Ascending aorta (tissue), 2 donors: ENCODE measurements around the gene CLSTN2. TPM values are rescaled to one million over a fixed set of nuclear protein-coding genes. Genes with fewer than 3 reads are reported as not detected.

Experiments
- DNase-seq, 2 donors: peaks; one replicate each; pipeline ENCODE4 v3.0.0-alpha.2; 2019; ENCODE audit warnings: low spot score in 2 of 2
- H3K27ac ChIP-seq, 2 donors: fragments of 200-600 bp; sonication (generic); one replicate each; pipeline ENCODE4 v1.5.1; 2016 to 2017; ENCODE audit warnings: mild to moderate bottlenecking in 1 of 2
- H3K27me3 ChIP-seq: fragments of 200-600 bp; sonication (generic); one replicate; pipeline ENCODE4 v1.5.1; 2017
- H3K36me3 ChIP-seq, 2 donors: fragments of 200-600 bp; sonication (generic); one replicate each; pipeline ENCODE4 v1.5.1; 2016
- H3K4me1 ChIP-seq, 2 donors: fragments of 200-600 bp; sonication (generic); one replicate each; pipeline ENCODE4 v1.5.1; 2016 to 2017; ENCODE audit warnings: mild to moderate bottlenecking in 1 of 2
- H3K4me3 ChIP-seq, 2 donors: fragments of 200-600 bp; sonication (generic); one replicate each; pipeline ENCODE4 v1.5.1; 2016 to 2017; ENCODE audit warnings: mild to moderate bottlenecking in 1 of 2
- H3K9me3 ChIP-seq, 2 donors: fragments of 200-600 bp; sonication (generic); one replicate each; pipeline ENCODE4 v1.5.1; 2016
- CTCF ChIP-seq, 3 experiments: fragments of 200-600 bp in 2 of 3; fragments of 450-650 bp in 1 of 3; sonication (generic) in 2 of 3; IDR thresholded peaks; one replicate each; pipeline ENCODE4 v1.5.1; 2016 to 2019; ENCODE audit warnings: antibody characterized with exemption in 3 of 3, mild to moderate bottlenecking in 1 of 3, moderate library complexity in 1 of 3
- intact Hi-C: fragments of 100-400 bp; cut with DNase I; formaldehyde crosslinking; loops from one replicate; pipeline ENCODE4 v1.15.1; 2023
- total RNA-seq: library from RNA; depleted of rRNA; stranded (reverse); fragments of >200 nt; gene quantifications from one replicate; pipeline ENCODE4 v1.1.0, GENCODE V29; 2016

Gene CLSTN2
- total RNA-seq, 1 donor from 2014 or later, result 65.8 TPM

DNA sequence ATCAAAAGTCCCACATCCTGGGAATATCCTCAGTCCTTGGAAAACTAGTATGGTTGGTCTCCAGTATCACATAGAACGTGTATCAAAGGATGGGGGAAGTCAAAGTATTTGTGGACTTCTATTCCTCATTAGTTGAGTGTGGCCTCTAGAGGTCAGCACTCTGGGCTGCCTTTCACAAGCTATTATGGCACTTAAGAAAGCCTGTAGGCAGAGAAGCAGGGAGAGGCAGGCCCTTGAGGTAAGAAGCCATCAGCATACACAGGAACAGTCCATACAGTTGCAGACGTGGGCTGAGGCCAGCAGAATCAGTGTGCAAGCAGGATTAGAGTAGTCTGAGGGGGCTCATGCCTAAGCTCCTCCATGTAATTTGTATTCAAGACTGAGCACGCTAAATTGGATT is 341.7 kb downstream of the CLSTN2 start:
- Histone ChIP-seq H3K27ac (no peak overlapping the region), H3K4me3 (no peak overlapping the region), H3K4me1 (no peaks in the 10 kb centered on the region), H3K9me3 (no peaks in the 10 kb centered on the region), H3K36me3 (no peaks in the 10 kb centered on the region), H3K27me3 (no peaks in the 10 kb centered on the region)
- intact Hi-C loops, result no loop called here
- no peak for TF ChIP-seq CTCF (IDR thresholded peaks at IDR 0.05)
- no peak for DNase-seq

- intact Hi-C loops, result no loop called here
- Histone ChIP-seq H3K27ac (no peak overlapping the region), H3K27me3 (no peaks in the 10 kb centered on the region), H3K36me3 (no peaks in the 10 kb centered on the region), H3K4me3 (no peak overlapping the region), H3K9me3 (no peaks in the 10 kb centered on the region), H3K4me1 (no peaks in the 10 kb centered on the region)
- TF ChIP-seq CTCF (IDR thresholded peaks at IDR 0.05), result no peak
- no peak for DNase-seq
These were observed 342.9 kb downstream of the CLSTN2 start for GRCh38 chr3:140277886-140278285.

GRCh38 chr3:140284372-140284771 is 349.4 kb downstream of the CLSTN2 start:
- Histone ChIP-seq H3K27me3 (no peaks in the 10 kb centered on the region), H3K27ac (no peak overlapping the region), H3K4me1 (no peaks in the 10 kb centered on the region), H3K9me3 (no peaks in the 10 kb centered on the region), H3K4me3 (no peak overlapping the region), H3K36me3 (no peaks in the 10 kb centered on the region)
- intact Hi-C loops, result no loop called here
- DNase-seq, result no peak
- no peak for TF ChIP-seq CTCF (IDR thresholded peaks at IDR 0.05)

DNA sequence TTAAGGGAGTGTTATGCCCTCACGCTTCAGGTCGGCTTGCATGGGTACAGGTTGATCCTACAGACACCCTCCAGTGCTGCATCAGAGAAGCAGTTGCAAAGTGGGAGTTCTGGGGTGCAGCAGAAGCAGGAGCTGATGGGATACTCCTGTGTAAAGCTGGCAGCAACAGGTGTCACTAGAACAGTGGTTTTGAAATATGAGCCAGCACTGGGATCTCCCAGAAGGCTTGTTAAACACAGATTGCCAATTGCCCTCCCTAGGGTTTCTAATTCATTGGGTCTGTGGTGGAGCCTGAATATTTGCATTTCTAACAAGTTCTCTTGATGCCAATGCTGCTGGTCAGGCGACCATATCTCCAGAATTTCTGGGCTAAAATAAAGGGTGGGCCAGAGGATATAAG is 350.4 kb downstream of the CLSTN2 start:
- no peaks in the 10 kb centered on the region for H3K27me3 ChIP-seq
- no peak overlapping the region for H3K4me3 ChIP-seq
- H3K4me1 ChIP-seq, result no peaks in the 10 kb centered on the region
- no peaks in the 10 kb centered on the region for H3K36me3 ChIP-seq
- H3K9me3 ChIP-seq, result no peaks in the 10 kb centered on the region
- intact Hi-C loops, result no loop called here
- no peak for DNase-seq
- TF ChIP-seq CTCF (IDR thresholded peaks at IDR 0.05), result no peak
- H3K27ac ChIP-seq, result no peak overlapping the region

- Histone ChIP-seq H3K4me1 (no peaks in the 10 kb centered on the region), H3K4me3 (no peak overlapping the region), H3K9me3 (no peaks in the 10 kb centered on the region), H3K36me3 (no peaks in the 10 kb centered on the region), H3K27me3 (no peaks in the 10 kb centered on the region), H3K27ac (no peak overlapping the region)
- no peak for DNase-seq
- intact Hi-C loops, result no loop called here
- no peak for TF ChIP-seq CTCF (IDR thresholded peaks at IDR 0.05)
These were observed 353.6 kb downstream of the CLSTN2 start for GRCh38 chr3:140288595-140288994.

DNA sequence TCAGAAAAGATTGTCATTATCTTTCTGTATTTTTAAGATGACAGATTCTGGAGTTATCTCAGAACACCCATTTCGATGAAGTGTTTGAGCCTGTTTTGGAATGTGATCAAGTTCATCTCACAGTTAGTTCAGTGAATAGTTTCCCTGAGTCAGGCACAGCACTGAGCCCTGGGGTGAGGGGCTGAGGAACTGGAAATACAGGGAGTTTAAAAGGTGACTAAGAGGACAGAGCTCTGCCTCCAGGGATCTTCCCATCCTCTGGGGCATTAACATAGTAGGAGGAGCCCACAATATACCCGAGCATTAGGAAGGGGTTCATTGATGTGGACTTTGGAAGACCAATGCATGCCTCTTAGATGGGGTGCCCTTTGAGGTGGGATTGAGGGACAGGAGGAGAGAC is 355.1 kb downstream of the CLSTN2 start:
- DNase-seq, result no peak
- Histone ChIP-seq H3K4me1 (no peaks in the 10 kb centered on the region), H3K36me3 (no peaks in the 10 kb centered on the region), H3K27ac (no peak overlapping the region), H3K4me3 (no peak overlapping the region), H3K9me3 (no peaks in the 10 kb centered on the region), H3K27me3 (no peaks in the 10 kb centered on the region)
- TF ChIP-seq CTCF (IDR thresholded peaks at IDR 0.05), result no peak
- intact Hi-C loops, result no loop called here
